ENCODE measurements around the gene SMAD3.

Gene SMAD3

GRCh38 chr15:67143646-67144045, 78.2 kb downstream of the SMAD3 start:
- TF ChIP-seq CTCF (IDR thresholded peaks at IDR 0.05; ENCODE audit: borderline replicate concordance, control extremely low read depth, extremely low read depth, insufficient read depth, missing control alignments): no peak
- in situ Hi-C loops (cut with MboI; ENCODE audit: low sequenced_read_pairs, unreplicated experiment): no loop called here

GRCh38 chr15:67144609-67145311, 79.4 kb downstream of the SMAD3 start:
- TF ChIP-seq CTCF (IDR thresholded peaks at IDR 0.05; ENCODE audit: borderline replicate concordance, control extremely low read depth, extremely low read depth, insufficient read depth, missing control alignments): no peak
- in situ Hi-C loops (cut with MboI; ENCODE audit: low sequenced_read_pairs, unreplicated experiment): no loop called here
- DNase-seq (ENCODE audit: low spot score): no peak

More at GRCh38 chr15:67143646-67144045, 78.2 kb downstream of the SMAD3 start:
- no peak for DNase-seq (ENCODE audit: low spot score)

GRCh38 chr15:67145312-67145610, 79.9 kb downstream of the SMAD3 start:
- DNase-seq (ENCODE audit: low spot score): no peak
- TF ChIP-seq CTCF (IDR thresholded peaks at IDR 0.05; ENCODE audit: borderline replicate concordance, control extremely low read depth, extremely low read depth, insufficient read depth, missing control alignments): no peak
- in situ Hi-C loops (cut with MboI; ENCODE audit: low sequenced_read_pairs, unreplicated experiment): no loop called here

GRCh38 chr15:67145710-67146109, 80.3 kb downstream of the SMAD3 start:
- in situ Hi-C loops (cut with MboI; ENCODE audit: low sequenced_read_pairs, unreplicated experiment): no loop called here
- no peak for TF ChIP-seq CTCF (IDR thresholded peaks at IDR 0.05; ENCODE audit: borderline replicate concordance, control extremely low read depth, extremely low read depth, insufficient read depth, missing control alignments)
- DNase-seq (ENCODE audit: low spot score): no peak

GRCh38 chr15:67146234-67146633, 80.8 kb downstream of the SMAD3 start:
- no peak for TF ChIP-seq CTCF (IDR thresholded peaks at IDR 0.05; ENCODE audit: borderline replicate concordance, control extremely low read depth, extremely low read depth, insufficient read depth, missing control alignments)
- DNase-seq (ENCODE audit: low spot score): no peak
- in situ Hi-C loops (cut with MboI; ENCODE audit: low sequenced_read_pairs, unreplicated experiment): no loop called here

GRCh38 chr15:67146875-67147381, 81.5 kb downstream of the SMAD3 start:
- in situ Hi-C loops (cut with MboI; ENCODE audit: low sequenced_read_pairs, unreplicated experiment): no loop called here
- DNase-seq (ENCODE audit: low spot score): no peak
- TF ChIP-seq CTCF (IDR thresholded peaks at IDR 0.05; ENCODE audit: borderline replicate concordance, control extremely low read depth, extremely low read depth, insufficient read depth, missing control alignments): no peak

All from GM13976 (cell line).